GM12875 (cell line): ENCODE data around the gene CIAO2A.
"Not testable (repeated sequence)": the region's sequence is repeated elsewhere in the genome, so short reads cannot be mapped to it uniquely, and the experiment has no call there.

ENCODE experiments used
- H3K4me3 ChIP-seq: one replicate; pipeline ENCODE4 v1.5.1; 2011; ENCODE audit warnings: low read depth, low read length, control low read depth
- CTCF ChIP-seq: IDR thresholded peaks from 2 replicates; pipeline ENCODE4 v1.5.1; 2011; ENCODE audit warnings: low read depth, mild to moderate bottlenecking, control low read depth, inconsistent platforms, low read length, moderate library complexity, borderline replicate concordance; ENCODE audit not compliant: insufficient read depth

Gene CIAO2A

GRCh38 chr15:64125978-64126377 is 32.3 kb upstream of the CIAO2A start:
- no peak overlapping the region for H3K4me3 ChIP-seq
- TF ChIP-seq CTCF: no peak

- no peak overlapping the region for H3K4me3 ChIP-seq
- TF ChIP-seq CTCF: no peak
Measured at GRCh38 chr15:64122936-64123351, 29.3 kb upstream of the CIAO2A start.

- no peak overlapping the region for H3K4me3 ChIP-seq
- no peak for TF ChIP-seq CTCF
Measured at GRCh38 chr15:64122444-64122843, 28.8 kb upstream of the CIAO2A start.

- no peak overlapping the region for H3K4me3 ChIP-seq
- no peak for TF ChIP-seq CTCF
Measured at GRCh38 chr15:64121614-64122013, 28.0 kb upstream of the CIAO2A start.

- not testable (repeated sequence) for H3K4me3 ChIP-seq
Measured at GRCh38 chr15:64120322-64120721, 26.7 kb upstream of the CIAO2A start.

GRCh38 chr15:64117759-64118487 is 24.3 kb upstream of the CIAO2A start:
- no peak for TF ChIP-seq CTCF
- H3K4me3 ChIP-seq: no peak overlapping the region

GRCh38 chr15:64112904-64113303 is 19.3 kb upstream of the CIAO2A start:
- H3K4me3 ChIP-seq: no peak overlapping the region
- TF ChIP-seq CTCF: no peak

GRCh38 chr15:64112073-64112772 is 18.6 kb upstream of the CIAO2A start:
- no peak for TF ChIP-seq CTCF
- no peak overlapping the region for H3K4me3 ChIP-seq
